CD14-positive monocyte (primary cell): Measurements from ENCODE around the gene FNDC5. TPM values are rescaled to one million over a fixed set of nuclear protein-coding genes. Genes with fewer than 3 reads are reported as not detected.

Experiments used
- DNase-seq, 3 donors: peaks; one replicate each; pipeline ENCODE4 v3.0.0-alpha.2; 2011 to 2022
- H2AFZ ChIP-seq: 2 replicates; pipeline ENCODE4 v1.6.0; 2012; ENCODE audit warnings: mild to moderate bottlenecking, low read depth, low read length, inconsistent platforms; ENCODE audit not compliant: insufficient read depth, poor library complexity, severe bottlenecking
- H3K27ac ChIP-seq, 2 donors: 1 replicate in 1 of 2; 2 replicates in 1 of 2; pipeline ENCODE4 v1.5.1; 2012 to 2013; ENCODE audit warnings: low read length in 2 of 2, control low read depth in 1 of 2, inconsistent platforms in 1 of 2, low read depth in 1 of 2, mild to moderate bottlenecking in 1 of 2
- H3K27me3 ChIP-seq, 2 donors: one replicate each; pipeline versions ENCODE4 v1.6.0 to v1.6.1; 2011 to 2013; ENCODE audit warnings: low read length in 2 of 2; ENCODE audit not compliant: control insufficient read depth in 2 of 2, insufficient read depth in 2 of 2
- H3K36me3 ChIP-seq, 2 donors: replicated peaks in 1 of 2; 1 replicate in 1 of 2; 2 replicates in 1 of 2; pipeline versions ENCODE4 v1.5.1 to v1.6.1; 2012 to 2013; ENCODE audit warnings: low read length in 2 of 2, control low read depth in 1 of 2, inconsistent platforms in 1 of 2, mild to moderate bottlenecking in 1 of 2; ENCODE audit not compliant: insufficient read depth in 2 of 2, control insufficient read depth in 1 of 2
- H3K4me1 ChIP-seq, 2 donors: 1 replicate in 1 of 2; 2 replicates in 1 of 2; pipeline versions ENCODE4 v1.5.1 to v1.6.1; 2012 to 2013; ENCODE audit warnings: low read length in 2 of 2, control low read depth in 1 of 2, inconsistent platforms in 1 of 2, mild to moderate bottlenecking in 1 of 2, moderate library complexity in 1 of 2; ENCODE audit not compliant: insufficient read depth in 2 of 2, control insufficient read depth in 1 of 2
- H3K4me2 ChIP-seq: replicated peaks from 2 replicates; pipeline ENCODE3; 2012; ENCODE audit warnings: low read length, moderate library complexity, mild to moderate bottlenecking; ENCODE audit not compliant: poor library complexity, severe bottlenecking; ENCODE audit errors: extremely low read depth
- H3K4me3 ChIP-seq, 3 experiments: fragments of 200-600 bp in 1 of 3; sonication (generic) in 1 of 3; replicated peaks in 1 of 3; 1 replicate in 2 of 3; 2 replicates in 1 of 3; pipeline ENCODE4 v1.5.1; 2011 to 2013; ENCODE audit warnings: low read length in 3 of 3, mild to moderate bottlenecking in 3 of 3, control low read depth in 2 of 3, low read depth in 2 of 3, inconsistent platforms in 1 of 3, moderate library complexity in 1 of 3
- H3K79me2 ChIP-seq: 2 replicates; pipeline ENCODE4 v1.6.0; 2012; ENCODE audit warnings: mild to moderate bottlenecking, control low read depth, inconsistent platforms, low read length, moderate library complexity; ENCODE audit not compliant: insufficient read depth
- H3K9ac ChIP-seq: 2 replicates; pipeline ENCODE4 v1.6.0; 2017; ENCODE audit warnings: low read length, mild to moderate bottlenecking; ENCODE audit not compliant: insufficient read depth, poor library complexity, severe bottlenecking
- H3K9me3 ChIP-seq, 2 donors: replicated peaks in 1 of 2; 1 replicate in 1 of 2; 2 replicates in 1 of 2; pipeline versions ENCODE4 v1.5.1 to v1.6.1; 2012 to 2013; ENCODE audit warnings: low read length in 2 of 2, control low read depth in 1 of 2; ENCODE audit not compliant: control insufficient read depth in 1 of 2, insufficient read depth in 1 of 2
- H4K20me1 ChIP-seq: 2 replicates; pipeline ENCODE4 v1.6.0; 2012; ENCODE audit warnings: mild to moderate bottlenecking, low read length, control low read depth, moderate library complexity; ENCODE audit not compliant: insufficient read depth
- H3K27ac Mint-ChIP-seq, 7 donors: one replicate each; pipeline ENCODE4 v1.8.0; 2020; ENCODE audit warnings: mild to moderate bottlenecking in 7 of 7, mixed read lengths in 7 of 7, moderate library complexity in 6 of 7, inconsistent platforms in 2 of 7
- H3K27me3 Mint-ChIP-seq, 3 donors: one replicate each; pipeline ENCODE4 v1.8.0; 2021 to 2022; ENCODE audit warnings: low read depth in 3 of 3, mild to moderate bottlenecking in 3 of 3, mixed read lengths in 3 of 3, moderate library complexity in 3 of 3, inconsistent platforms in 1 of 3
- H3K36me3 Mint-ChIP-seq, 2 donors: one replicate each; pipeline ENCODE4 v1.8.0; 2020; ENCODE audit warnings: mixed read lengths in 2 of 2, inconsistent platforms in 1 of 2, mild to moderate bottlenecking in 1 of 2
- H3K4me1 Mint-ChIP-seq: one replicate; pipeline ENCODE4 v1.8.0; 2020; ENCODE audit warnings: mild to moderate bottlenecking, mixed read lengths
- H3K4me3 Mint-ChIP-seq, 2 donors: one replicate each; pipeline ENCODE4 v1.8.0; 2020; ENCODE audit warnings: mild to moderate bottlenecking in 2 of 2, mixed read lengths in 2 of 2, moderate library complexity in 1 of 2
- H3K9me3 Mint-ChIP-seq, 7 donors: one replicate each; pipeline ENCODE4 v1.8.0; 2020 to 2022; ENCODE audit warnings: mixed read lengths in 7 of 7, mild to moderate bottlenecking in 6 of 7, moderate library complexity in 6 of 7, inconsistent platforms in 2 of 7
- CTCF ChIP-seq: fragments of 200-600 bp; IDR thresholded peaks from one replicate; pipeline ENCODE4 v1.8.0; 2022; ENCODE audit warnings: antibody characterized with exemption, mild to moderate bottlenecking
- WGBS: methylation state at CpG from one replicate; pipeline ENCODE4 v1.1.5; 2013; ENCODE audit warnings: missing lambda C conversion rate; ENCODE audit not compliant: insufficient coverage; 5-methylcytosine and 5-hydroxymethylcytosine counted together
- intact Hi-C, 2 donors: fragments of 100-400 bp; cut with micrococcal nuclease; formaldehyde crosslinking; loops; one replicate each; pipeline versions ENCODE4 v1.15.0 to v1.15.1; 2023
- polyA plus RNA-seq, 3 donors: library from polyadenylated mRNA; depleted of rRNA in 1 of 3; unstranded in 2 of 3; stranded (reverse) in 1 of 3; fragments of 300-500 nt in 2 of 3; fragments of >200 nt in 1 of 3; fragmentation: Illumina TruSeq in 2 of 3; gene quantifications; 1 replicate in 2 of 3; 2 replicates in 1 of 3; pipeline ENCODE4 v1.2.3, GENCODE V29; 2012 to 2021

The FNDC5 gene
- polyA plus RNA-seq, 3 donors, result not detected

DNA sequence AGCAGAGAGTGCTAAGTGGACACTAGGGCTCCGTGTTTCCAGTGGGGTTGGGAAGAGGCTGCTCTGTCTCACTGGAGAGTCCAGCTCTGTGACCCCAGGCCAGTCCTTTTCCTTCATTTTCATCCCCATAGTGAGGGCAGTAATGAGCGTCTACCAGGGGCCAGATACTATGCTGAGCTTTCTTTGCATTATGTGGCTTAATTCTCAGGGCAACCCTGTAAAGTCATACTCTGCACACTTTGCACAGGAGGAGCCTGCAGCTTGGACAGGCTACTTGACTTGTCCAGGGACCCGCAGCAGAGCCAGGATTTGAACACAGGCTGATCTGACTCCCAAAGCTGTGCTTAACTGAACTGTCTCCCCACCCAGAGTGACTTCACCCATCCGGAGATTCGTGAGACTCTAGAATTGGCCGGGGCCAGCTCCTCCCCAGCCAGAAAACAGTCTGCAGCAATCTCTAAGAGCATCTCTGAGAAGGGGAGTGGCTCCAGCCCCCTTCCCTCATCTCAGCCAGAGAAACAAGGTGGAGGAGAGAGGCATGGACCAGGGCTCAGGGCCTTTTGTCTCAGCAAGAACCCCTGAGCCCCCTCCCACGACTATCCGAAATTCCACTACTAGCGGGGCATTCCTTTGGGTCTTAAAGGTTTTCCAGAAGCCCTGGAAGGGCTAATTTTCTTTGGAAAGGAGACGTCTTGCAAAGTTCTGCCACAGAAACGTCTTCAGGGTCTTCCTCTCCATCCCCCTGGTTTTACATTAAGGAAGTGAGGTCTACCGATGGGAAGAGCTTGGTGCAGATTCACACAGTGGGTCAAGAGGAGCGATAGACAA lies 866 bp upstream of the FNDC5 start:
- Histone ChIP-seq H3K27me3 (peaks cover 23 to 46% of the 10 kb centered on the region in 2 donors), H4K20me1 (no peaks in the 10 kb centered on the region), H3K4me1 (no peaks in the 10 kb centered on the region), H3K9ac (no peak overlapping the region), H3K79me2 (no peaks in the 10 kb centered on the region), H2AFZ (no peak overlapping the region), H3K4me3 (no peak overlapping the region), H3K36me3 (no peaks in the 10 kb centered on the region), H3K9me3 (no peaks in the 10 kb centered on the region), H3K27ac (no peak overlapping the region), H3K4me2 (peak overlapping the region; percentile 18)
- Mint-ChIP-seq H3K27ac (no peak overlapping the region), H3K4me3 (peak overlapping the region; percentile 64 to 72), H3K9me3 (peaks cover 0 to 8% (median 2%) of the 10 kb centered on the region in 7 donors), H3K27me3 (peaks cover 48 to 64% (median 51%) of the 10 kb centered on the region in 3 donors), H3K36me3 (peaks cover 16 to 20% of the 10 kb centered on the region in 2 donors), H3K4me1 (peaks cover 14% of the 10 kb centered on the region)
- DNase-seq, result no peak
- 87% methylated on average over 2 of the region's 13 CpGs for WGBS
- intact Hi-C loops, result loop anchor here in 1 of 2 donors (10.0 kb wide), 1 partner anchor 357 kb away; no protein-coding TSS in a partner anchor
- TF ChIP-seq CTCF, result no peak

- intact Hi-C loops, result loop anchor here in 1 of 2 donors (10.0 kb wide), 1 partner anchor 355 kb away; no protein-coding TSS in a partner anchor
- peak overlapping the region in 1 of 7 donors; percentile 11 for H3K27ac Mint-ChIP-seq
- WGBS, result 68% methylated on average over 11 of the region's 16 CpGs
Measured at GRCh38 chr1:32869923-32870614, 643 bp downstream of the FNDC5 start.

More at GRCh38 chr1:32869923-32870614, 643 bp downstream of the FNDC5 start:
- H3K79me2 ChIP-seq, result no peaks in the 10 kb centered on the region
- TF ChIP-seq CTCF, result no peak
- H3K36me3 Mint-ChIP-seq, result peaks cover 16 to 26% of the 10 kb centered on the region in 2 donors
- no peaks in the 10 kb centered on the region for H4K20me1 ChIP-seq
- H3K4me2 ChIP-seq, result no peak overlapping the region
- DNase-seq, result no peak
- no peaks in the 10 kb centered on the region for H3K4me1 ChIP-seq
- H3K27me3 Mint-ChIP-seq, result peaks cover 40 to 54% (median 51%) of the 10 kb centered on the region in 3 donors
- H3K36me3 ChIP-seq, result no peaks in the 10 kb centered on the region
- H3K27ac ChIP-seq, result no peak overlapping the region
- no peak overlapping the region for H3K4me3 ChIP-seq
- H3K27me3 ChIP-seq, result peaks cover 23 to 40% of the 10 kb centered on the region in 2 donors
- H3K9me3 ChIP-seq, result no peaks in the 10 kb centered on the region
- no peak overlapping the region for H3K9ac ChIP-seq
- H3K9me3 Mint-ChIP-seq, result peaks cover 0 to 7% (median 2%) of the 10 kb centered on the region in 7 donors
- peak overlapping the region; percentile 50 to 82 for H3K4me3 Mint-ChIP-seq
- H3K4me1 Mint-ChIP-seq, result peaks cover 10% of the 10 kb centered on the region
- no peak overlapping the region for H2AFZ ChIP-seq
